T-helper 17 cell (primary cell): ENCODE results near the gene CTDSPL. TPM values are rescaled to one million over a fixed set of nuclear protein-coding genes. Genes with fewer than 3 reads are reported as not detected.
"Not testable (repeated sequence)": the region's sequence is repeated elsewhere in the genome, so short reads cannot be mapped to it uniquely, and the experiment has no call there.

Source experiments
- ATAC-seq: fragments of 150-1000 bp; cut with Tn5 transposase; 2 replicates; pipeline ENCODE4 v1.10.0; 2021; ENCODE audit warnings: mild to moderate bottlenecking, moderate library complexity
- DNase-seq, 3 donors: peaks; one replicate each; pipeline versions ENCODE4 v3.0.0 to v3.0.0-alpha.2; 2020 to 2021
- H3K9me3 ChIP-seq: one replicate; pipeline ENCODE4 v1.7.0; 2013; ENCODE audit warnings: low read length, mild to moderate bottlenecking; ENCODE audit not compliant: control insufficient read depth, poor library complexity, severe bottlenecking
- H3K27ac Mint-ChIP-seq: one replicate; pipeline ENCODE4 v1.8.0; 2022; ENCODE audit warnings: mild to moderate bottlenecking, moderate library complexity, mixed read lengths
- H3K27me3 Mint-ChIP-seq: one replicate; pipeline ENCODE4 v1.8.0; 2022; ENCODE audit warnings: mixed read lengths
- H3K36me3 Mint-ChIP-seq: one replicate; pipeline ENCODE4 v1.8.0; 2022; ENCODE audit warnings: low read depth, mixed read lengths
- H3K4me1 Mint-ChIP-seq: one replicate; pipeline ENCODE4 v1.8.0; 2022; ENCODE audit warnings: mild to moderate bottlenecking, mixed read lengths
- H3K4me3 Mint-ChIP-seq: one replicate; pipeline ENCODE4 v1.8.0; 2022; ENCODE audit warnings: mild to moderate bottlenecking, moderate library complexity, mixed read lengths
- total RNA-seq, 4 donors: library from RNA in 2 of 4; stranded (reverse) in 2 of 4; gene quantifications; one replicate each; pipeline ENCODE4 v1.2.3 and lab custom pipeline; 2022 to 2026

Gene CTDSPL
- total RNA-seq, 2 donors from 2014 or later = 2.2 to 48.0 TPM

DNA sequence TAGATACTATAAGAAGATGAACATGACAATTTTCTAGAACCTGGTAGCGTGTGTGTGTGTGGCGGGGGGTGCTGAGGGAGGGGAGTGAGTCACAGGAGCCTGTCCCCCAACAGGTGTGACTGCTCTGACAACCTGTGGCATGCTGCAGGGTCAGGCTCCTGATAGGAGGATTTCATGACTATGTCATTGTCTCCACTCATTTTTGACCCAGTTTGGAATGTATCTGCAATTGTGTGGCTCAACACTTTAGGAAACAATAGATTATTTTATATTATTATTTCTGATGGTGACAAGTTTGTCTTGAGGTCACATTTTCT, 119.6 kb downstream of the CTDSPL start:
- DNase-seq = no peak
- Mint-ChIP-seq H3K27me3 (peaks cover 4% of the 10 kb centered on the region), H3K4me1 (no peaks in the 10 kb centered on the region), H3K4me3 (no peak overlapping the region), H3K36me3 (no peaks in the 10 kb centered on the region), H3K27ac (no peak overlapping the region)
- ATAC-seq = no peak
- H3K9me3 ChIP-seq = no peaks in the 10 kb centered on the region

GRCh38 chr3:37982331-37982730, 120.7 kb downstream of the CTDSPL start:
- H3K4me1 Mint-ChIP-seq = no peaks in the 10 kb centered on the region
- peaks cover 4% of the 10 kb centered on the region for H3K27me3 Mint-ChIP-seq
- ATAC-seq (no peak), DNase-seq (no peak)
- H3K36me3 Mint-ChIP-seq = no peaks in the 10 kb centered on the region
- H3K9me3 ChIP-seq = no peaks in the 10 kb centered on the region
- no peak overlapping the region for H3K4me3 Mint-ChIP-seq
- no peak overlapping the region for H3K27ac Mint-ChIP-seq

- H3K27me3 Mint-ChIP-seq = peaks cover 4% of the 10 kb centered on the region
- H3K36me3 Mint-ChIP-seq = no peaks in the 10 kb centered on the region
- H3K9me3 ChIP-seq = no peaks in the 10 kb centered on the region
- H3K4me1 Mint-ChIP-seq = peaks cover 2% of the 10 kb centered on the region
- ATAC-seq = no peak
- no peak overlapping the region for H3K4me3 Mint-ChIP-seq
- H3K27ac Mint-ChIP-seq = no peak overlapping the region
- DNase-seq = no peak
Observed at GRCh38 chr3:37984051-37984450, 122.4 kb downstream of the CTDSPL start.

DNA sequence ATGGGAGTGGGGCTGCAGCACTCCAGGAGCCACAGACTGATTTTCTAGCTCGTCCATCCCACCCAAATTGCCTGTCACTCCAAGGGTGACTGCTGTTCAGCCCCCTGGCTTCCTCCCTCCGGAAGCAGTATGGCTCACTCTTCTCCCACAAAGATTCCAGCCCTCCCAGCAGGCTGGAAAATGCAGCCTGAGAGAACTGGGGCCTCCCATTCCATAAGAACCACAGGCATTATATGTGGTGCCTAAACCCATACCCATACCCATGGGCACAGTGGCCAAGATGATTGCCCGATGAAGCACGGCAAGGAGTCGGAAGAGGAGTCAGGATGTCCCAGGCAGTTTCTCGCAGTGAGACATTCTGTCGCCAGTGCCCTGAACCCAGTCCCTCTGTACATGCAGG, 122.9 kb downstream of the CTDSPL start:
- H3K9me3 ChIP-seq = no peaks in the 10 kb centered on the region
- H3K27me3 Mint-ChIP-seq = peaks cover 4% of the 10 kb centered on the region
- no peaks in the 10 kb centered on the region for H3K36me3 Mint-ChIP-seq
- ATAC-seq (no peak), DNase-seq (no peak)
- no peak overlapping the region for H3K4me3 Mint-ChIP-seq
- no peak overlapping the region for H3K27ac Mint-ChIP-seq
- peaks cover 8% of the 10 kb centered on the region for H3K4me1 Mint-ChIP-seq

GRCh38 chr3:37985637-37986320, 124.1 kb downstream of the CTDSPL start:
- H3K4me1 Mint-ChIP-seq = peaks cover 8% of the 10 kb centered on the region
- H3K4me3 Mint-ChIP-seq = no peak overlapping the region
- ATAC-seq = no peak
- H3K27ac Mint-ChIP-seq = no peak overlapping the region
- H3K9me3 ChIP-seq = no peaks in the 10 kb centered on the region
- no peak for DNase-seq
- H3K36me3 Mint-ChIP-seq = no peaks in the 10 kb centered on the region
- H3K27me3 Mint-ChIP-seq = peaks cover 4% of the 10 kb centered on the region

DNA sequence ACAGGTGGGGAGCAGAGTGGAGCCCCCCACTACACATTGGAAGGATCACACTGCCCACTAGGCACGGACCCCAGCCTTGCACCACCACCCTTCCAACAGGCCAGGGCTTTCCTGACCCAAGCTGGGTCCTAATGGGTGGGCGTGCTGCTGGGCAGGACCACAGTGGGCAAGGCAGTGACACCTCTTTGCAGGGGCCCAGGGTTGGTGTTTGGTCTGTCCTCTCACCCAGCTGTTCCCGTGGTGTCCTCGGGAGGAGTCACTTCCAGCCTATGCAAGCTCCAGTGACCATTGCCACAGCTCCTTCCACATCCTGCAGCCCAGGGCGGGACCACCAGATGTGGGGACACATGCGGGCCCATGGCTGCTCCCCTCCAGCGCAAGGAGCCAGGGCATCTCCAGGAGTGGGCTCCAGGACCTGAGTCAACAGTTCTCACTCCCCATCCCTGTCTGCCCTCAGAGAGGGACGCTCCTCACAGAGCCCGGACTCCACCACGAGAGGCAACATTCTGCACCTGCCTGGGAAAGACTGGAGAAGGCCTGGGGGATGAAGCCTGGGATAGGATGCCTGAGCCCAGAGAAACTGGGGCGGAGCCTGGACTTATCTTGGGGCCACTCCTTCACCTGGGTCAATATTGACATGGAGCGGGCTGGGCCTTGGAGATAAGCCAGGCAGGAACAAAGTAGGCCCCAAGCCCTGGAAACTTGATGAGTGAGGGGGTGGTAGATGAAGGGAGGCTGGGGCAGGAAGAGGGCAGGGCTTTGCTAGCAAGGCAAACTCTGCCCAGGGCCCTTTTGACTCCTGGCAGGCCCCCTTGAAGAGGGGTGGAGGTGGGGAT, 125.0 kb downstream of the CTDSPL start:
- Mint-ChIP-seq H3K27me3 (peaks cover 4% of the 10 kb centered on the region), H3K27ac (no peak overlapping the region), H3K36me3 (no peaks in the 10 kb centered on the region), H3K4me3 (no peak overlapping the region), H3K4me1 (peaks cover 8% of the 10 kb centered on the region)
- H3K9me3 ChIP-seq = no peaks in the 10 kb centered on the region
- no peak for ATAC-seq
- DNase-seq = no peak

- H3K36me3 Mint-ChIP-seq = no peaks in the 10 kb centered on the region
- H3K4me1 Mint-ChIP-seq = peaks cover 9% of the 10 kb centered on the region
- no peak for DNase-seq
- H3K27me3 Mint-ChIP-seq = peaks cover 4% of the 10 kb centered on the region
- H3K27ac Mint-ChIP-seq = no peak overlapping the region
- H3K9me3 ChIP-seq = no peaks in the 10 kb centered on the region
- ATAC-seq = no peak
- H3K4me3 Mint-ChIP-seq = no peak overlapping the region
Observed at GRCh38 chr3:37987315-37987697, 125.6 kb downstream of the CTDSPL start.

GRCh38 chr3:37987751-37988179, 126.1 kb downstream of the CTDSPL start:
- peak overlapping the region; percentile 37 for H3K27ac Mint-ChIP-seq
- DNase-seq (no peak), ATAC-seq (no peak)
- H3K4me1 Mint-ChIP-seq = peaks cover 11% of the 10 kb centered on the region
- H3K27me3 Mint-ChIP-seq = peaks cover 4% of the 10 kb centered on the region
- no peaks in the 10 kb centered on the region for H3K9me3 ChIP-seq
- no peaks in the 10 kb centered on the region for H3K36me3 Mint-ChIP-seq
- H3K4me3 Mint-ChIP-seq = no peak overlapping the region

DNA sequence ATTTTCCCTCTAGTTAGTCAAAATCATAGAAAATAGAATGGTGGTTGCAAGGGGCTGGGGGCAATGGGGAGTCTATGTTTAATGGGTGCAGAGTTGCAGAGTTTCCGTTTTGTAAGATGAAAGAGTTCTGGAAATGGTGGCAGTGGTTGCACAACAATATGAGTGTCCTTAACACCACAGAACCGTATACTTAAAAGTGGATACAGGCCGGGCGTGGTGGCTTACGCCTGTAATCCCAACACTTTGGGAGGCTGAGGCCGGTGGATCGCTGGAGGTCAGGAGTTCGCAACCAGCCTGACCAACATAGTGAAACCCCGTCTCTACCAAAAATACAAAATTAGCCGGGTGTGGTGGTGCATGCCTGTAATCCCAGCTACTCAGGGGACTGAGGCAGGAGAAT, 126.7 kb downstream of the CTDSPL start:
- not testable (repeated sequence) for DNase-seq, H3K27me3 Mint-ChIP-seq, H3K4me3 Mint-ChIP-seq, H3K36me3 Mint-ChIP-seq, H3K9me3 ChIP-seq, ATAC-seq
- Mint-ChIP-seq H3K27ac (peak overlapping the region; percentile 37), H3K4me1 (peaks cover 11% of the 10 kb centered on the region)

DNA sequence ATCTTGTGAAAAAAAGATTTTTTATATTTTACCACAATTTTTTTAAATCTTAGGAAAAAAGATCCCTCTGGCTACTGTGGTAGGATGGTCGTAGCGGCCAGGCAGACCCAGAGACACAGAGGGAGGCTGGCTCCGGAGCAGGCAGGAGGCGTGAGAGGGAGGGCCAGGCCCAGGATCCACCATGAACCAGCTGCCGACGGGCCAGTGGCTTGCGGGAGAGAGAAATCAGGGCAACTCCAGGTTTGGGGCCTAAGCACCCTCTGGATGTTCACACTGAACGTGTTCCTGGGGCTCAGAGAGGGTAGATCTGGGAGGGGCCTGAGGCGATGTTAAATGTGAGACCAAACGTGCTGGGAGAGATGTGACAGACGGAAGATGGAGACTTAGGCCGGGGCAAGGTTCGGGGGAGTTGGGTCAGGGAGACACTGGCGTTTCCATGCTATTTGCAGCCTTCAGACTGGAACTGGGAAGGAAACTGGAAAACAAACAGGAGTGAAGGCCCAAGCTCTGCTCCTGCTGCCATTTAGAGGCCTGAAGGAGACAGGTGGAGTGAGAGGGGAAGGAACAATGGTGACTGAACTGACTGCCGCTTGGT, 127.3 kb downstream of the CTDSPL start:
- H3K36me3 Mint-ChIP-seq = no peaks in the 10 kb centered on the region
- peaks cover 4% of the 10 kb centered on the region for H3K27me3 Mint-ChIP-seq

GRCh38 chr3:37989821-37990480, 128.3 kb downstream of the CTDSPL start:
- no peaks in the 10 kb centered on the region for H3K9me3 ChIP-seq
- no peaks in the 10 kb centered on the region for H3K36me3 Mint-ChIP-seq
- ATAC-seq (no peak), DNase-seq (no peak)
- no peak overlapping the region for H3K4me3 Mint-ChIP-seq
- H3K27ac Mint-ChIP-seq = no peak overlapping the region
- H3K4me1 Mint-ChIP-seq = peaks cover 24% of the 10 kb centered on the region
- H3K27me3 Mint-ChIP-seq = no peaks in the 10 kb centered on the region

More for the DNA sequence above, 127.3 kb downstream of the CTDSPL start:
- DNase-seq (no peak), ATAC-seq (no peak)
- Mint-ChIP-seq H3K4me1 (peaks cover 16% of the 10 kb centered on the region), H3K27ac (peak overlapping the region; percentile 37), H3K4me3 (no peak overlapping the region)
- H3K9me3 ChIP-seq = no peaks in the 10 kb centered on the region

- H3K4me3 Mint-ChIP-seq = no peak within 1 kb of the TSS
- peaks cover 30% of the 10 kb centered on the region for H3K4me1 Mint-ChIP-seq
- no peak for ATAC-seq
- no peaks in the 10 kb centered on the region for H3K9me3 ChIP-seq
- H3K36me3 Mint-ChIP-seq = no peaks in the 10 kb centered on the region
- DNase-seq = no peak
- H3K27ac Mint-ChIP-seq = peak within 1 kb of the TSS; percentile 59
- no peaks in the 10 kb centered on the region for H3K27me3 Mint-ChIP-seq
Observed at GRCh38 chr3:37990527-37990926, 128.8 kb downstream of the CTDSPL start, which contains the start of gene VILL. Gene VILL, plus strand, starts transcription at chr3:37990786. Its CDS starts 2,887 bp downstream, at chr3:37993673.

GRCh38 chr3:37991109-37991508, 129.4 kb downstream of the CTDSPL start:
- H3K27ac Mint-ChIP-seq = peak overlapping the region; percentile 59
- H3K36me3 Mint-ChIP-seq = no peaks in the 10 kb centered on the region
- H3K4me1 Mint-ChIP-seq = peaks cover 35% of the 10 kb centered on the region
- H3K27me3 Mint-ChIP-seq = no peaks in the 10 kb centered on the region
- H3K4me3 Mint-ChIP-seq = no peak overlapping the region
- DNase-seq (no peak), ATAC-seq (no peak)
- H3K9me3 ChIP-seq = no peaks in the 10 kb centered on the region
